ENCODE measurements around the gene DGKD. TPM values are rescaled to one million over a fixed set of nuclear protein-coding genes. Genes with fewer than 3 reads are reported as not detected.

The DGKD gene
- total RNA-seq, 1 experiment from 2014 or later: 41.4 TPM

DNA sequence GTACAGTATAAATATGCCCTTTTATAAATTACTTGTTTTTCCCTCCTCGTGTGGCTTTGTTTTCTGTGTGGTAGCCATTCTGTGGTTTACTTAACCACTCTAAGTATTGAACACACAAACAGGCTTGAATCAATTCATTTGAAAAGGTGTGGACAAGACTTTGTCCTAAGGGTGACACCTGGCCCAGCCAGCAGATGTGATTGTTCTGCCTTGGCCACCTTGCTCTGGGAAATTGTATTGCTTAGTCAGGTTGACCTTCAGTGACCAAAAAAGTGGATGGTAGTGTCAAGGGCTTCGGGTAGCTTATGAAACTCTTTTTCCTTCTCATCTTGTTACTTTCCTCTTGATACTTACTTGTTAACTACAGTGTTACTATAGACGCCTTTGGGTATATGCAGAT is 61.9 kb downstream of the DGKD start:
- DNase-seq (ENCODE audit: low spot score): no peak
- Mint-ChIP-seq H3K9me3 (peaks cover 17% of the 10 kb centered on the region), H3K27me3 (ENCODE audit: low read depth) (no peaks in the 10 kb centered on the region), H3K4me1 (peaks cover 34% of the 10 kb centered on the region), H3K4me3 (no peak overlapping the region), H3K36me3 (peaks cover 13% of the 10 kb centered on the region), H3K27ac (no peak overlapping the region)
- ChIA-PET POLR2A (no interaction called here), CTCF (interaction anchor here (0.9 to 1.8 kb wide), 5 partner anchors 12 to 295 kb away, joined by 3 to 12 read pairs (median 6); no protein-coding TSS in a partner anchor)
- TF ChIP-seq, protein P1, sequence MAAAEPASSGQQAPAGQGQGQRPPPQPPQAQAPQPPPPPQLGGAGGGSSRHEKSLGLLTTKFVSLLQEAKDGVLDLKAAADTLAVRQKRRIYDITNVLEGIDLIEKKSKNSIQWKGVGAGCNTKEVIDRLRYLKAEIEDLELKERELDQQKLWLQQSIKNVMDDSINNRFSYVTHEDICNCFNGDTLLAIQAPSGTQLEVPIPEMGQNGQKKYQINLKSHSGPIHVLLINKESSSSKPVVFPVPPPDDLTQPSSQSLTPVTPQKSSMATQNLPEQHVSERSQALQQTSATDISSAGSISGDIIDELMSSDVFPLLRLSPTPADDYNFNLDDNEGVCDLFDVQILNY (CRISPR knock-in tag; IDR thresholded peaks at IDR 0.05): no peak
- no peak for TF ChIP-seq ZNF232 (CRISPR knock-in tag; IDR thresholded peaks at IDR 0.05)
- TF ChIP-seq, protein P2, sequence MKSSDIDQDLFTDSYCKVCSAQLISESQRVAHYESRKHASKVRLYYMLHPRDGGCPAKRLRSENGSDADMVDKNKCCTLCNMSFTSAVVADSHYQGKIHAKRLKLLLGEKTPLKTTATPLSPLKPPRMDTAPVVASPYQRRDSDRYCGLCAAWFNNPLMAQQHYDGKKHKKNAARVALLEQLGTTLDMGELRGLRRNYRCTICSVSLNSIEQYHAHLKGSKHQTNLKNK (CRISPR knock-in tag; IDR thresholded peaks at IDR 0.05): no peak
- no peak for TF ChIP-seq MYBL2 (CRISPR knock-in tag; IDR thresholded peaks at IDR 0.05)
- TF ChIP-seq PRRX2 (CRISPR knock-in tag; IDR thresholded peaks at IDR 0.05): no peak
- no peak for TF ChIP-seq CBFB (CRISPR knock-in tag; IDR thresholded peaks at IDR 0.05; ENCODE audit: low read depth)
- TF ChIP-seq TEAD1 (CRISPR knock-in tag; IDR thresholded peaks at IDR 0.05): no peak
- TF ChIP-seq, protein P3, sequence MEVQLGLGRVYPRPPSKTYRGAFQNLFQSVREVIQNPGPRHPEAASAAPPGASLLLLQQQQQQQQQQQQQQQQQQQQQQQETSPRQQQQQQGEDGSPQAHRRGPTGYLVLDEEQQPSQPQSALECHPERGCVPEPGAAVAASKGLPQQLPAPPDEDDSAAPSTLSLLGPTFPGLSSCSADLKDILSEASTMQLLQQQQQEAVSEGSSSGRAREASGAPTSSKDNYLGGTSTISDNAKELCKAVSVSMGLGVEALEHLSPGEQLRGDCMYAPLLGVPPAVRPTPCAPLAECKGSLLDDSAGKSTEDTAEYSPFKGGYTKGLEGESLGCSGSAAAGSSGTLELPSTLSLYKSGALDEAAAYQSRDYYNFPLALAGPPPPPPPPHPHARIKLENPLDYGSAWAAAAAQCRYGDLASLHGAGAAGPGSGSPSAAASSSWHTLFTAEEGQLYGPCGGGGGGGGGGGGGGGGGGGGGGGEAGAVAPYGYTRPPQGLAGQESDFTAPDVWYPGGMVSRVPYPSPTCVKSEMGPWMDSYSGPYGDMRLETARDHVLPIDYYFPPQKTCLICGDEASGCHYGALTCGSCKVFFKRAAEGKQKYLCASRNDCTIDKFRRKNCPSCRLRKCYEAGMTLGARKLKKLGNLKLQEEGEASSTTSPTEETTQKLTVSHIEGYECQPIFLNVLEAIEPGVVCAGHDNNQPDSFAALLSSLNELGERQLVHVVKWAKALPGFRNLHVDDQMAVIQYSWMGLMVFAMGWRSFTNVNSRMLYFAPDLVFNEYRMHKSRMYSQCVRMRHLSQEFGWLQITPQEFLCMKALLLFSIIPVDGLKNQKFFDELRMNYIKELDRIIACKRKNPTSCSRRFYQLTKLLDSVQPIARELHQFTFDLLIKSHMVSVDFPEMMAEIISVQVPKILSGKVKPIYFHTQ (CRISPR knock-in tag; IDR thresholded peaks at IDR 0.05): no peak
- TF ChIP-seq, protein P4, sequence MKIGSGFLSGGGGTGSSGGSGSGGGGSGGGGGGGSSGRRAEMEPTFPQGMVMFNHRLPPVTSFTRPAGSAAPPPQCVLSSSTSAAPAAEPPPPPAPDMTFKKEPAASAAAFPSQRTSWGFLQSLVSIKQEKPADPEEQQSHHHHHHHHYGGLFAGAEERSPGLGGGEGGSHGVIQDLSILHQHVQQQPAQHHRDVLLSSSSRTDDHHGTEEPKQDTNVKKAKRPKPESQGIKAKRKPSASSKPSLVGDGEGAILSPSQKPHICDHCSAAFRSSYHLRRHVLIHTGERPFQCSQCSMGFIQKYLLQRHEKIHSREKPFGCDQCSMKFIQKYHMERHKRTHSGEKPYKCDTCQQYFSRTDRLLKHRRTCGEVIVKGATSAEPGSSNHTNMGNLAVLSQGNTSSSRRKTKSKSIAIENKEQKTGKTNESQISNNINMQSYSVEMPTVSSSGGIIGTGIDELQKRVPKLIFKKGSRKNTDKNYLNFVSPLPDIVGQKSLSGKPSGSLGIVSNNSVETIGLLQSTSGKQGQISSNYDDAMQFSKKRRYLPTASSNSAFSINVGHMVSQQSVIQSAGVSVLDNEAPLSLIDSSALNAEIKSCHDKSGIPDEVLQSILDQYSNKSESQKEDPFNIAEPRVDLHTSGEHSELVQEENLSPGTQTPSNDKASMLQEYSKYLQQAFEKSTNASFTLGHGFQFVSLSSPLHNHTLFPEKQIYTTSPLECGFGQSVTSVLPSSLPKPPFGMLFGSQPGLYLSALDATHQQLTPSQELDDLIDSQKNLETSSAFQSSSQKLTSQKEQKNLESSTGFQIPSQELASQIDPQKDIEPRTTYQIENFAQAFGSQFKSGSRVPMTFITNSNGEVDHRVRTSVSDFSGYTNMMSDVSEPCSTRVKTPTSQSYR (CRISPR knock-in tag; IDR thresholded peaks at IDR 0.05): no peak
- no peak for ATAC-seq

DNA sequence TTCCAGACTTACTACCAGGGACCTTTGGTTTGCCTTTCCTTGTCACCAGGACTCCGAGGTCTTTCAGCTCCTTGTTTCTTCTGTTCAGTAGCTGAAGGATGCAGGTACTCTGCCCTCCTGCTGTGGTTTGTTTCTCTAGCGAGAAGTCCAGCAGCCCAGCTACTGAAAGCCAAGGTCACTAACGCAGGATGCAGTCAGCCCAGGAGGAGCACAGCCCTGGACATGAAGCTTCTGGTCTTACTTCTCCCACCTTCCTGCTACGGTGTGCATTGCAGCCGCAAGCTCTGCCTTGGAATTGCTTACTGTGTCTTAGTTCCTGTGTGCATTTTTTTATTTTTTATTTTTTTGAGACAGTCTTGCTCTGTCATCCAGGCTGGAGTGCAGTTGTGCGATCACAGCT is 62.4 kb downstream of the DGKD start:
- Mint-ChIP-seq H3K27me3 (ENCODE audit: low read depth) (no peaks in the 10 kb centered on the region), H3K36me3 (peaks cover 8% of the 10 kb centered on the region), H3K4me3 (no peak overlapping the region), H3K27ac (no peak overlapping the region), H3K4me1 (peaks cover 39% of the 10 kb centered on the region), H3K9me3 (peaks cover 12% of the 10 kb centered on the region)
- ChIA-PET CTCF (interaction anchor here (0.9 to 1.8 kb wide), 6 partner anchors 13 to 294 kb away, joined by 3 to 12 read pairs (median 4); no protein-coding TSS in a partner anchor), POLR2A (no interaction called here)
- ATAC-seq: peak; percentile 31
- DNase-seq (ENCODE audit: low spot score): no peak
- TF ChIP-seq, protein P5, sequence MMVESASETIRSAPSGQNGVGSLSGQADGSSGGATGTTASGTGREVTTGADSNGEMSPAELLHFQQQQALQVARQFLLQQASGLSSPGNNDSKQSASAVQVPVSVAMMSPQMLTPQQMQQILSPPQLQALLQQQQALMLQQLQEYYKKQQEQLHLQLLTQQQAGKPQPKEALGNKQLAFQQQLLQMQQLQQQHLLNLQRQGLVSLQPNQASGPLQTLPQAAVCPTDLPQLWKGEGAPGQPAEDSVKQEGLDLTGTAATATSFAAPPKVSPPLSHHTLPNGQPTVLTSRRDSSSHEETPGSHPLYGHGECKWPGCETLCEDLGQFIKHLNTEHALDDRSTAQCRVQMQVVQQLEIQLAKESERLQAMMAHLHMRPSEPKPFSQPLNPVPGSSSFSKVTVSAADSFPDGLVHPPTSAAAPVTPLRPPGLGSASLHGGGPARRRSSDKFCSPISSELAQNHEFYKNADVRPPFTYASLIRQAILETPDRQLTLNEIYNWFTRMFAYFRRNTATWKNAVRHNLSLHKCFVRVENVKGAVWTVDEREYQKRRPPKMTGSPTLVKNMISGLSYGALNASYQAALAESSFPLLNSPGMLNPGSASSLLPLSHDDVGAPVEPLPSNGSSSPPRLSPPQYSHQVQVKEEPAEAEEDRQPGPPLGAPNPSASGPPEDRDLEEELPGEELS (CRISPR knock-in tag; IDR thresholded peaks at IDR 0.05): no peak
- TF ChIP-seq, protein P6, sequence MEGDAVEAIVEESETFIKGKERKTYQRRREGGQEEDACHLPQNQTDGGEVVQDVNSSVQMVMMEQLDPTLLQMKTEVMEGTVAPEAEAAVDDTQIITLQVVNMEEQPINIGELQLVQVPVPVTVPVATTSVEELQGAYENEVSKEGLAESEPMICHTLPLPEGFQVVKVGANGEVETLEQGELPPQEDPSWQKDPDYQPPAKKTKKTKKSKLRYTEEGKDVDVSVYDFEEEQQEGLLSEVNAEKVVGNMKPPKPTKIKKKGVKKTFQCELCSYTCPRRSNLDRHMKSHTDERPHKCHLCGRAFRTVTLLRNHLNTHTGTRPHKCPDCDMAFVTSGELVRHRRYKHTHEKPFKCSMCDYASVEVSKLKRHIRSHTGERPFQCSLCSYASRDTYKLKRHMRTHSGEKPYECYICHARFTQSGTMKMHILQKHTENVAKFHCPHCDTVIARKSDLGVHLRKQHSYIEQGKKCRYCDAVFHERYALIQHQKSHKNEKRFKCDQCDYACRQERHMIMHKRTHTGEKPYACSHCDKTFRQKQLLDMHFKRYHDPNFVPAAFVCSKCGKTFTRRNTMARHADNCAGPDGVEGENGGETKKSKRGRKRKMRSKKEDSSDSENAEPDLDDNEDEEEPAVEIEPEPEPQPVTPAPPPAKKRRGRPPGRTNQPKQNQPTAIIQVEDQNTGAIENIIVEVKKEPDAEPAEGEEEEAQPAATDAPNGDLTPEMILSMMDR (IDR thresholded peaks at IDR 0.05): no peak
- no peak for TF ChIP-seq RORB (CRISPR knock-in tag; IDR thresholded peaks at IDR 0.05)
- TF ChIP-seq, protein P7, sequence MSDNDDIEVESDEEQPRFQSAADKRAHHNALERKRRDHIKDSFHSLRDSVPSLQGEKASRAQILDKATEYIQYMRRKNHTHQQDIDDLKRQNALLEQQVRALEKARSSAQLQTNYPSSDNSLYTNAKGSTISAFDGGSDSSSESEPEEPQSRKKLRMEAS (CRISPR knock-in tag; IDR thresholded peaks at IDR 0.05): no peak
- TF ChIP-seq, protein P8, sequence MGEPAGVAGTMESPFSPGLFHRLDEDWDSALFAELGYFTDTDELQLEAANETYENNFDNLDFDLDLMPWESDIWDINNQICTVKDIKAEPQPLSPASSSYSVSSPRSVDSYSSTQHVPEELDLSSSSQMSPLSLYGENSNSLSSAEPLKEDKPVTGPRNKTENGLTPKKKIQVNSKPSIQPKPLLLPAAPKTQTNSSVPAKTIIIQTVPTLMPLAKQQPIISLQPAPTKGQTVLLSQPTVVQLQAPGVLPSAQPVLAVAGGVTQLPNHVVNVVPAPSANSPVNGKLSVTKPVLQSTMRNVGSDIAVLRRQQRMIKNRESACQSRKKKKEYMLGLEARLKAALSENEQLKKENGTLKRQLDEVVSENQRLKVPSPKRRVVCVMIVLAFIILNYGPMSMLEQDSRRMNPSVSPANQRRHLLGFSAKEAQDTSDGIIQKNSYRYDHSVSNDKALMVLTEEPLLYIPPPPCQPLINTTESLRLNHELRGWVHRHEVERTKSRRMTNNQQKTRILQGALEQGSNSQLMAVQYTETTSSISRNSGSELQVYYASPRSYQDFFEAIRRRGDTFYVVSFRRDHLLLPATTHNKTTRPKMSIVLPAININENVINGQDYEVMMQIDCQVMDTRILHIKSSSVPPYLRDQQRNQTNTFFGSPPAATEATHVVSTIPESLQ (CRISPR knock-in tag; IDR thresholded peaks at IDR 0.05): no peak
- no peak for TF ChIP-seq JAZF1 (CRISPR knock-in tag; IDR thresholded peaks at IDR 0.05)
- no peak for TF ChIP-seq NR1H2 (CRISPR knock-in tag; IDR thresholded peaks at IDR 0.05)
- TF ChIP-seq GRHL2 (CRISPR knock-in tag; IDR thresholded peaks at IDR 0.05; ENCODE audit: insufficient replicate concordance, severe bottlenecking): no peak
- TF ChIP-seq ETV6 (CRISPR knock-in tag; IDR thresholded peaks at IDR 0.05): no peak
- TF ChIP-seq ZNF121 (CRISPR knock-in tag; IDR thresholded peaks at IDR 0.05): no peak
- TF ChIP-seq, protein P2 (CRISPR knock-in tag; IDR thresholded peaks at IDR 0.05): no peak
- no peak for TF ChIP-seq ELF4 (CRISPR knock-in tag; IDR thresholded peaks at IDR 0.05; ENCODE audit: low read depth)
